MCF 10A (cell line): ENCODE data around the gene CPNE6. TPM values are rescaled to one million over a fixed set of nuclear protein-coding genes. Genes with fewer than 3 reads are reported as not detected.

Experiments used
- BruUV-seq: library from RNA; stranded (reverse); fragments of 400-500 nt; replicated peaks from 2 replicates; lab custom pipeline; 2021; lab: Mats Ljungman, UMichigan
- CTCF ChIA-PET: fragments of 300-600 bp; sonication (Branson Sonifier 250); formaldehyde crosslinking; extraction: SDS; loops from one replicate; lab custom pipeline; 2021; ENCODE audit warnings: antibody characterized with exemption, inconsistent platforms; lab: Yijun Ruan, JAX
- POLR2A ChIA-PET: fragments of 300-600, 350-650 bp; sonication (Branson Sonifier 250); formaldehyde crosslinking; extraction: SDS; loops from one replicate; lab custom pipeline; 2020; ENCODE audit warnings: antibody characterized with exemption, inconsistent platforms; lab: Yijun Ruan, JAX
- DNase-seq: peaks from one replicate; pipeline ENCODE4 v3.0.0-alpha.2; 2018; ENCODE audit not compliant: unreplicated experiment
- H3K27ac Mint-ChIP-seq: one replicate; pipeline ENCODE4 v1.8.0; 2022; ENCODE audit warnings: mild to moderate bottlenecking, low read depth, mixed read lengths; ENCODE audit not compliant: unreplicated experiment
- H3K27me3 Mint-ChIP-seq: one replicate; pipeline ENCODE4 v1.8.0; 2022; ENCODE audit warnings: mixed read lengths; ENCODE audit not compliant: insufficient read depth, unreplicated experiment
- H3K36me3 Mint-ChIP-seq: one replicate; pipeline ENCODE4 v1.8.0; 2022; ENCODE audit warnings: mild to moderate bottlenecking, moderate library complexity, mixed read lengths; ENCODE audit not compliant: insufficient read depth, unreplicated experiment
- H3K4me1 Mint-ChIP-seq: one replicate; pipeline ENCODE4 v1.8.0; 2022; ENCODE audit warnings: mixed read lengths; ENCODE audit not compliant: insufficient read depth, unreplicated experiment
- H3K4me3 Mint-ChIP-seq: one replicate; pipeline ENCODE4 v1.8.0; 2022; ENCODE audit warnings: mild to moderate bottlenecking, moderate library complexity, mixed read lengths; ENCODE audit not compliant: unreplicated experiment
- H3K9me3 Mint-ChIP-seq: one replicate; pipeline ENCODE4 v1.8.0; 2022; ENCODE audit warnings: mixed read lengths; ENCODE audit not compliant: unreplicated experiment
- intact Hi-C: fragments of 100-400 bp; cut with micrococcal nuclease; formaldehyde crosslinking; loops from 2 replicates; pipeline ENCODE4 v1.14.1; 2022
- total RNA-seq: library from RNA; stranded (reverse); gene quantifications from 2 replicates; pipeline ENCODE4 v1.2.3, GENCODE V29; 2022
- TF ChIP-seq, protein P1 (sequence below): fragments of 200-600 bp; IDR thresholded peaks from one replicate; pipeline ENCODE4 v1.8.0; 2022; ENCODE audit warnings: antibody characterized with exemption, mild to moderate bottlenecking; ENCODE audit not compliant: unreplicated experiment

The CPNE6 gene
- total RNA-seq, 1 experiment from 2014 or later: not detected

GRCh38 chr14:24062216-24062980, 9.0 kb upstream of the CPNE6 start:
- POLR2A ChIA-PET: no interaction called here
- Mint-ChIP-seq H3K27ac (no peak overlapping the region), H3K36me3 (no peaks in the 10 kb centered on the region), H3K9me3 (no peaks in the 10 kb centered on the region), H3K4me1 (no peaks in the 10 kb centered on the region), H3K4me3 (no peak overlapping the region), H3K27me3 (peaks cover 12% of the 10 kb centered on the region)
- no TSS peak for BruUV-seq
- TF ChIP-seq, protein P1, sequence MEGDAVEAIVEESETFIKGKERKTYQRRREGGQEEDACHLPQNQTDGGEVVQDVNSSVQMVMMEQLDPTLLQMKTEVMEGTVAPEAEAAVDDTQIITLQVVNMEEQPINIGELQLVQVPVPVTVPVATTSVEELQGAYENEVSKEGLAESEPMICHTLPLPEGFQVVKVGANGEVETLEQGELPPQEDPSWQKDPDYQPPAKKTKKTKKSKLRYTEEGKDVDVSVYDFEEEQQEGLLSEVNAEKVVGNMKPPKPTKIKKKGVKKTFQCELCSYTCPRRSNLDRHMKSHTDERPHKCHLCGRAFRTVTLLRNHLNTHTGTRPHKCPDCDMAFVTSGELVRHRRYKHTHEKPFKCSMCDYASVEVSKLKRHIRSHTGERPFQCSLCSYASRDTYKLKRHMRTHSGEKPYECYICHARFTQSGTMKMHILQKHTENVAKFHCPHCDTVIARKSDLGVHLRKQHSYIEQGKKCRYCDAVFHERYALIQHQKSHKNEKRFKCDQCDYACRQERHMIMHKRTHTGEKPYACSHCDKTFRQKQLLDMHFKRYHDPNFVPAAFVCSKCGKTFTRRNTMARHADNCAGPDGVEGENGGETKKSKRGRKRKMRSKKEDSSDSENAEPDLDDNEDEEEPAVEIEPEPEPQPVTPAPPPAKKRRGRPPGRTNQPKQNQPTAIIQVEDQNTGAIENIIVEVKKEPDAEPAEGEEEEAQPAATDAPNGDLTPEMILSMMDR: no peak
- CTCF ChIA-PET: interaction anchor here (0.7 to 3.9 kb wide), 4 partner anchors 19 to 56 kb away, joined by 3 to 18 read pairs (median 6); no protein-coding TSS in a partner anchor
- DNase-seq: no peak
- intact Hi-C loops: no loop called here

DNA sequence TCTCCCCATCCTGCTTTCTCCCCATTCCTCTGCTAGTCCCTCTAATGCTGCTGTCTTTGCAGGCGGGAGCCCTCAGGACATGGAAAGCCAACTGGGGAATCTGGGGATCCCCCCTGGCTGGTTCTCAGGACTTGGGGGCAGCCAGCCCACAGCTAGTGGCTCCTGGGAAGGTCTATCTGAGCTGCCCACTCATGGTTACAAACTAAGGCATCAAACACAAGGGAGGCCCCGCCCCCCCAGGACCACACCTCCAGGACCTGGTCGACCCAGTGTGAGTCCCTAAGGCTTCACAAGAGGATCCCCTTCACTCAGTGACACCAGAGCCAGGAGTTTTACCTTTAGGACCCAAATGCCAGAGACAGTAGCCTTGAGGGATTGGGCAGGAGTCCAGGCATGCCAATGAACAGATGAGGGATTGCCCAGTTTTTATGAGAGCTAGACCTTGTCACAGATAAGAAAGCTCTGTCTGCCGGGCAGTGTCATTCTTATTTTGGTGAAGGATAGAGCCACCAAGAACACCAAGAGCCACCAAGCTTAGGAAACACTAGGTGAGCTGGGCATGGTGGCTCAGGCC, 8.0 kb upstream of the CPNE6 start:
- BruUV-seq: no TSS peak
- intact Hi-C loops: no loop called here
- no peak overlapping the region for H3K4me3 Mint-ChIP-seq
- no peaks in the 10 kb centered on the region for H3K4me1 Mint-ChIP-seq
- no peak for DNase-seq
- H3K36me3 Mint-ChIP-seq: no peaks in the 10 kb centered on the region
- ChIA-PET CTCF (interaction anchor here (0.6 to 3.9 kb wide), 4 partner anchors 22 to 420 kb away, joined by 3 to 18 read pairs (median 3); no protein-coding TSS in a partner anchor), POLR2A (no interaction called here)
- TF ChIP-seq, protein P1: no peak
- H3K27me3 Mint-ChIP-seq: peaks cover 14% of the 10 kb centered on the region
- no peaks in the 10 kb centered on the region for H3K9me3 Mint-ChIP-seq
- no peak overlapping the region for H3K27ac Mint-ChIP-seq

GRCh38 chr14:24064091-24064795, 7.1 kb upstream of the CPNE6 start:
- Mint-ChIP-seq H3K4me3 (no peak overlapping the region), H3K4me1 (no peaks in the 10 kb centered on the region), H3K27me3 (peaks cover 23% of the 10 kb centered on the region), H3K27ac (no peak overlapping the region), H3K36me3 (no peaks in the 10 kb centered on the region), H3K9me3 (no peaks in the 10 kb centered on the region)
- no TSS peak for BruUV-seq
- intact Hi-C loops: no loop called here
- ChIA-PET CTCF (interaction anchor here (0.6 to 3.9 kb wide), 4 partner anchors 21 to 421 kb away, joined by 3 to 18 read pairs (median 3); no protein-coding TSS in a partner anchor), POLR2A (no interaction called here)
- DNase-seq: no peak
- TF ChIP-seq, protein P1: no peak

DNA sequence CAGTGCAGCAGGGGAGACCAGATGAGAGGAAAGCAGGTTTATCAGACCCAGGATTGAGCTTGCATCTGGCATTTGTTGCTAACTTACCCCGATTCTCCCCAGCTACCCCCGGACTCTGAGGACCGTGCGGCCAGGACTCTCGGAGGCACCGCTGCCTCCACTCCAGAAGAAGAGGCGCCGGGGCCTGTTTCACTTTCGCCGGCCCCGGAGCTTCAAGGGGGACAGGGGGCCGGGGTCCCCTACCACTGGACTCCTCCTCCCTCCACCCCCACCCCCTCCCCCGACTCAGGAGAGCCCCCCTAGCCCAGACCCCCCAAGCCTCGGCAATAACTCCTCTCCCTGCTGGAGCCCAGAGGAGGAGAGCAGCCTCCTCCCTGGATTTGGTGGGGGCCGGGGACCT, 6.5 kb upstream of the CPNE6 start:
- Mint-ChIP-seq H3K4me3 (no peak overlapping the region), H3K9me3 (no peaks in the 10 kb centered on the region), H3K36me3 (no peaks in the 10 kb centered on the region), H3K27ac (no peak overlapping the region), H3K4me1 (no peaks in the 10 kb centered on the region), H3K27me3 (peaks cover 29% of the 10 kb centered on the region)
- intact Hi-C loops: no loop called here
- TF ChIP-seq, protein P1: no peak
- no peak for DNase-seq
- ChIA-PET POLR2A (interaction anchor here (0.6 kb wide), 1 partner anchor 16 kb away, joined by 3 read pairs; no protein-coding TSS in a partner anchor), CTCF (interaction anchor here (0.6 to 1.0 kb wide), 2 partner anchors 15 to 26 kb away, joined by 3 to 4 read pairs; no protein-coding TSS in a partner anchor)
- BruUV-seq: no TSS peak
